H9 (cell line): ENCODE measurements around the gene ARGFX. TPM values are rescaled to one million over a fixed set of nuclear protein-coding genes. Genes with fewer than 3 reads are reported as not detected.

Experiments
- DNase-seq: peaks from one replicate; pipeline ENCODE4 v3.0.0-alpha.2; 2017
- H2AFZ ChIP-seq: one replicate; pipeline ENCODE4 v1.6.1; 2013; ENCODE audit warnings: mild to moderate bottlenecking, low read length, control low read depth, moderate library complexity
- H2AK5ac ChIP-seq: 2 replicates; pipeline ENCODE4 v1.6.1; 2013; ENCODE audit warnings: low read length, control low read depth, mixed read lengths; ENCODE audit not compliant: insufficient read length
- H2BK120ac ChIP-seq: one replicate; pipeline ENCODE4 v1.6.1; 2013; ENCODE audit warnings: low read depth, mild to moderate bottlenecking, low read length, control low read depth, inconsistent platforms; ENCODE audit not compliant: poor library complexity, severe bottlenecking
- H2BK12ac ChIP-seq: 2 replicates; pipeline ENCODE4 v1.6.1; 2013; ENCODE audit warnings: low read length, control low read depth, mixed read lengths, low read depth; ENCODE audit not compliant: insufficient read length
- H2BK15ac ChIP-seq: 2 replicates; pipeline ENCODE4 v1.6.1; 2013; ENCODE audit warnings: low read depth, low read length, control low read depth
- H2BK20ac ChIP-seq: one replicate; pipeline ENCODE4 v1.6.1; 2013; ENCODE audit warnings: low read depth, mild to moderate bottlenecking, low read length, control low read depth, inconsistent platforms; ENCODE audit not compliant: poor library complexity, severe bottlenecking
- H2BK5ac ChIP-seq: 2 replicates; pipeline ENCODE4 v1.6.1; 2013; ENCODE audit warnings: low read length, control low read depth, mixed read lengths; ENCODE audit not compliant: insufficient read length
- H3K14ac ChIP-seq: 2 replicates; pipeline ENCODE4 v1.6.1; 2013; ENCODE audit warnings: low read length, control low read depth; ENCODE audit not compliant: insufficient read depth
- H3K18ac ChIP-seq: 2 replicates; pipeline ENCODE4 v1.6.1; 2013; ENCODE audit warnings: low read depth, mild to moderate bottlenecking, mixed read lengths, low read length, control low read depth; ENCODE audit not compliant: insufficient read length
- H3K23ac ChIP-seq: 2 replicates; pipeline ENCODE4 v1.6.1; 2013; ENCODE audit warnings: low read length, control low read depth, mixed read lengths, low read depth; ENCODE audit not compliant: insufficient read length
- H3K23me2 ChIP-seq: 2 replicates; pipeline ENCODE4 v1.6.1; 2013; ENCODE audit warnings: low read depth, mild to moderate bottlenecking, mixed read lengths, low read length, control low read depth; ENCODE audit not compliant: insufficient read length, poor library complexity, severe bottlenecking
- H3K27ac ChIP-seq: 2 replicates; pipeline ENCODE4 v1.5.1; 2013; ENCODE audit warnings: low read length, control low read depth, mixed read lengths, low read depth; ENCODE audit not compliant: insufficient read length
- H3K27me3 ChIP-seq: 2 replicates; pipeline ENCODE4 v1.6.1; 2013; ENCODE audit warnings: low read length, control low read depth, inconsistent platforms; ENCODE audit not compliant: insufficient read depth
- H3K4ac ChIP-seq: 2 replicates; pipeline ENCODE4 v1.6.1; 2013; ENCODE audit warnings: low read depth, mild to moderate bottlenecking, control low read depth, inconsistent platforms, low read length, moderate library complexity
- H3K4me1 ChIP-seq: 2 replicates; pipeline ENCODE4 v1.6.1; 2013; ENCODE audit warnings: low read length, control low read depth, inconsistent platforms; ENCODE audit not compliant: insufficient read depth
- H3K4me2 ChIP-seq: 2 replicates; pipeline ENCODE4 v1.6.1; 2013; ENCODE audit warnings: low read length, control low read depth, mixed read lengths; ENCODE audit not compliant: insufficient read length, insufficient read depth
- H3K56ac ChIP-seq: 2 replicates; pipeline ENCODE4 v1.6.1; 2013; ENCODE audit warnings: low read depth, mild to moderate bottlenecking, mixed read lengths, low read length, control low read depth; ENCODE audit not compliant: insufficient read length
- H3K79me1 ChIP-seq: 2 replicates; pipeline ENCODE4 v1.6.1; 2013; ENCODE audit warnings: low read depth, mild to moderate bottlenecking, moderate library complexity, low read length, control low read depth, inconsistent platforms; ENCODE audit not compliant: insufficient read depth, poor library complexity, severe bottlenecking
- H3K79me2 ChIP-seq: 2 replicates; pipeline ENCODE4 v1.6.1; 2013; ENCODE audit warnings: low read length, control low read depth, inconsistent platforms; ENCODE audit not compliant: insufficient read depth
- H3K9ac ChIP-seq: 2 replicates; pipeline ENCODE4 v1.6.1; 2013; ENCODE audit warnings: low read length, control low read depth, mixed read lengths; ENCODE audit not compliant: insufficient read length; ENCODE audit errors: extremely low read depth
- H3K9me3 ChIP-seq: one replicate; pipeline ENCODE4 v1.6.1; 2013; ENCODE audit warnings: low read depth, low read length, inconsistent platforms; ENCODE audit not compliant: control insufficient read depth
- H3T11ph ChIP-seq: one replicate; pipeline ENCODE4 v1.6.1; 2013; ENCODE audit warnings: mild to moderate bottlenecking, low read length, control low read depth, inconsistent platforms
- H4K20me1 ChIP-seq: one replicate; pipeline ENCODE4 v1.6.1; 2013; ENCODE audit not compliant: control insufficient read depth, insufficient read length, insufficient read depth
- H4K5ac ChIP-seq: 2 replicates; pipeline ENCODE4 v1.6.1; 2013; ENCODE audit warnings: low read depth, mild to moderate bottlenecking, mixed read lengths, low read length, control low read depth; ENCODE audit not compliant: insufficient read length
- H4K8ac ChIP-seq: replicated peaks from 2 replicates; pipeline ENCODE4 v1.6.1; 2013; ENCODE audit warnings: low read length, control low read depth, mixed read lengths, low read depth; ENCODE audit not compliant: insufficient read length
- H4K91ac ChIP-seq: 2 replicates; pipeline ENCODE4 v1.6.1; 2013; ENCODE audit warnings: low read depth, mild to moderate bottlenecking, moderate library complexity, mixed read lengths, low read length, control low read depth; ENCODE audit not compliant: insufficient read length
- H3K27ac Mint-ChIP-seq, 3 experiments: 2 replicates in 2 of 3; 3 replicates in 1 of 3; pipeline ENCODE4 v1.8.0; 2020 to 2021; ENCODE audit warnings: mixed read lengths in 3 of 3, mild to moderate bottlenecking in 1 of 3, moderate library complexity in 1 of 3
- H3K27me3 Mint-ChIP-seq: 2 replicates; pipeline ENCODE4 v1.8.0; 2021; ENCODE audit warnings: low read depth, mild to moderate bottlenecking, moderate library complexity, mixed read lengths
- H3K36me3 Mint-ChIP-seq, 3 experiments: 2 replicates in 2 of 3; 3 replicates in 1 of 3; pipeline ENCODE4 v1.8.0; 2020 to 2021; ENCODE audit warnings: low read depth in 3 of 3, mixed read lengths in 3 of 3; ENCODE audit not compliant: insufficient read depth in 1 of 3
- H3K4me1 Mint-ChIP-seq, 2 experiments: 2 replicates each; pipeline ENCODE4 v1.8.0; 2020; ENCODE audit warnings: mixed read lengths in 2 of 2
- H3K4me3 Mint-ChIP-seq, 2 experiments: 2 replicates in 1 of 2; 3 replicates in 1 of 2; pipeline ENCODE4 v1.8.0; 2020 to 2021; ENCODE audit warnings: mild to moderate bottlenecking in 2 of 2, mixed read lengths in 2 of 2, moderate library complexity in 1 of 2
- H3K9me3 Mint-ChIP-seq, 2 experiments: 2 replicates in 1 of 2; 3 replicates in 1 of 2; pipeline ENCODE4 v1.8.0; 2020; ENCODE audit warnings: mild to moderate bottlenecking in 2 of 2, mixed read lengths in 2 of 2, moderate library complexity in 1 of 2
- CTCF ChIP-seq: fragments of 200-600 bp; sonication (generic); conservative IDR thresholded peaks from 3 replicates; pipeline ENCODE4 v1.8.0; 2021; ENCODE audit warnings: antibody characterized with exemption, mild to moderate bottlenecking
- WGBS: extraction: QIAGEN DNeasy Blood & Tissue Kit; methylation state at CpG from one replicate; pipeline ENCODE4 v1.1.7; 2013; ENCODE audit warnings: missing lambda C conversion rate, low lambda C conversion rate, mixed read lengths; ENCODE audit not compliant: insufficient read length; ENCODE audit errors: extremely low coverage; 5-methylcytosine and 5-hydroxymethylcytosine counted together
- total RNA-seq: library from RNA; stranded (reverse); gene quantifications from 2 replicates; pipeline ENCODE4 v1.2.1, GENCODE V29; 2021

ARGFX gene
- total RNA-seq, 1 experiment from 2014 or later, result not detected

GRCh38 chr3:121606106-121606505 lies 38.4 kb downstream of the ARGFX start:
- H4K91ac ChIP-seq, result no peak overlapping the region
- H3K9ac ChIP-seq, result no peak overlapping the region
- H3K14ac ChIP-seq, result no peak overlapping the region
- H2BK5ac ChIP-seq, result no peak overlapping the region
- H3K4me1 Mint-ChIP-seq, result peaks cover 24 to 28% of the 10 kb centered on the region in 2 experiments
- H2AFZ ChIP-seq, result no peak overlapping the region
- no peak overlapping the region for H4K5ac ChIP-seq
- DNase-seq, result no peak
- H3K27ac Mint-ChIP-seq, result no peak overlapping the region
- no peaks in the 10 kb centered on the region for H3K9me3 Mint-ChIP-seq
- no peaks in the 10 kb centered on the region for H4K20me1 ChIP-seq
- H3K79me1 ChIP-seq, result no peaks in the 10 kb centered on the region
- H3K9me3 ChIP-seq, result no peaks in the 10 kb centered on the region
- H2BK20ac ChIP-seq, result no peak overlapping the region
- H3K27me3 ChIP-seq, result no peaks in the 10 kb centered on the region
- no peak overlapping the region for H2BK12ac ChIP-seq
- no peak overlapping the region for H2BK120ac ChIP-seq
- H3K4me1 ChIP-seq, result peaks cover 12% of the 10 kb centered on the region; the same call in 1 of the 2 replicates
- H3K23me2 ChIP-seq, result no peaks in the 10 kb centered on the region
- no peaks in the 10 kb centered on the region for H3K36me3 Mint-ChIP-seq
- no peak overlapping the region for H3K4me2 ChIP-seq
- H3K79me2 ChIP-seq, result no peaks in the 10 kb centered on the region
- no peak overlapping the region for H3T11ph ChIP-seq
- no peak overlapping the region for H3K23ac ChIP-seq
- no peak overlapping the region for H3K27ac ChIP-seq
- TF ChIP-seq CTCF, result no peak
- no peak overlapping the region for H3K4me3 Mint-ChIP-seq
- H4K8ac ChIP-seq, result no peak overlapping the region
- H3K56ac ChIP-seq, result no peak overlapping the region
- H2BK15ac ChIP-seq, result no peak overlapping the region
- no peak overlapping the region for H2AK5ac ChIP-seq
- no CpG with 5 or more reads among the region's 4 CpGs for WGBS
- no peak overlapping the region for H3K18ac ChIP-seq
- H3K4ac ChIP-seq, result no peak overlapping the region
- no peaks in the 10 kb centered on the region for H3K27me3 Mint-ChIP-seq

Other genes with a start within 250 kb of the ARGFX start
- 14.7 and 15.4 TPM in 2 replicates for gene POLQ, start 22.0 kb upstream of the ARGFX start, total RNA-seq
- gene FBXO40, start 25.4 kb downstream of the ARGFX start, total RNA-seq, result 0.04 and 0.15 TPM in 2 replicates
- 1.1 and 1.2 TPM in 2 replicates for gene HCLS1, start 93.0 kb downstream of the ARGFX start, total RNA-seq
- gene GOLGB1, start 181.8 kb downstream of the ARGFX start, total RNA-seq, result 25.8 and 31.4 TPM in 2 replicates